Measurements from ENCODE around the gene NFATC1.
"Not testable (repeated sequence)": the region's sequence is repeated elsewhere in the genome, so short reads cannot be mapped to it uniquely, and the experiment has no call there.

The NFATC1 gene

DNA sequence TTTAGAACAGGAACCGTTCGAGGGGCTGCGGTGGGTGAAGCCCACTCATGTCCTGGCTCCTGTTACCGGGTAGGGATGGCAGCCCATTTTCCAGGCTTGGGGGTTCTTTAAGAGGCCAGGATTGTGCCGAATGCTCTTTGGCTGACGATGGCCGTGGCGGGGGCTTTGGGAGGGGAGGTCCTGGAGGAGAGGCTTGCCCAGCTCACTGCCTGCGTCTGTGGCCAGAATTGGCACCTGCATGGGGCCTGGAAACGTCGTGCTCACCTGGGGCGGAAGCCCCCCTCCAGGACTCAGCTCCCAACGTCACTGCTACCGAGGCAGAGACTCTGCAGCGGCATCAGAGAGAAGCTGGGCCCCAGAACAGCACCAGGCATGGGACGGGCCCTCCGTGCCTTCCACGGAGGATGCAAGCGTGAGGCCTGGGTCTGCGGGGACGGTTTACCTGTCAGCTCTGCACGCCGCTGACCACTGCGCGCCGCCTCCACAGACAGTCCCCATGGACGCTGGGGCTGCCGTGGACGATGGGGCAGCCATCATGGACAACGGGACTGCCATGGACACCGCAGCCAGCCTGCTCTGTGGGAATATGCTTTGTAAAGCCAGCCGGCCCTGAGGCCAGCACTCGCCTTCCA is 82.9 kb downstream of the NFATC1 start:
- in situ Hi-C loops (cut with MboI; ENCODE audit: low pct_unique_long_range_greater_than_20kb, low sequenced_read_pairs, unreplicated experiment) = no loop called here
- TF ChIP-seq, protein P1, sequence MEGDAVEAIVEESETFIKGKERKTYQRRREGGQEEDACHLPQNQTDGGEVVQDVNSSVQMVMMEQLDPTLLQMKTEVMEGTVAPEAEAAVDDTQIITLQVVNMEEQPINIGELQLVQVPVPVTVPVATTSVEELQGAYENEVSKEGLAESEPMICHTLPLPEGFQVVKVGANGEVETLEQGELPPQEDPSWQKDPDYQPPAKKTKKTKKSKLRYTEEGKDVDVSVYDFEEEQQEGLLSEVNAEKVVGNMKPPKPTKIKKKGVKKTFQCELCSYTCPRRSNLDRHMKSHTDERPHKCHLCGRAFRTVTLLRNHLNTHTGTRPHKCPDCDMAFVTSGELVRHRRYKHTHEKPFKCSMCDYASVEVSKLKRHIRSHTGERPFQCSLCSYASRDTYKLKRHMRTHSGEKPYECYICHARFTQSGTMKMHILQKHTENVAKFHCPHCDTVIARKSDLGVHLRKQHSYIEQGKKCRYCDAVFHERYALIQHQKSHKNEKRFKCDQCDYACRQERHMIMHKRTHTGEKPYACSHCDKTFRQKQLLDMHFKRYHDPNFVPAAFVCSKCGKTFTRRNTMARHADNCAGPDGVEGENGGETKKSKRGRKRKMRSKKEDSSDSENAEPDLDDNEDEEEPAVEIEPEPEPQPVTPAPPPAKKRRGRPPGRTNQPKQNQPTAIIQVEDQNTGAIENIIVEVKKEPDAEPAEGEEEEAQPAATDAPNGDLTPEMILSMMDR (IDR thresholded peaks at IDR 0.05; ENCODE audit: extremely low read depth, insufficient read depth, missing control alignments) = no peak
- DNase-seq (ENCODE audit: low spot score) = no peak

DNA sequence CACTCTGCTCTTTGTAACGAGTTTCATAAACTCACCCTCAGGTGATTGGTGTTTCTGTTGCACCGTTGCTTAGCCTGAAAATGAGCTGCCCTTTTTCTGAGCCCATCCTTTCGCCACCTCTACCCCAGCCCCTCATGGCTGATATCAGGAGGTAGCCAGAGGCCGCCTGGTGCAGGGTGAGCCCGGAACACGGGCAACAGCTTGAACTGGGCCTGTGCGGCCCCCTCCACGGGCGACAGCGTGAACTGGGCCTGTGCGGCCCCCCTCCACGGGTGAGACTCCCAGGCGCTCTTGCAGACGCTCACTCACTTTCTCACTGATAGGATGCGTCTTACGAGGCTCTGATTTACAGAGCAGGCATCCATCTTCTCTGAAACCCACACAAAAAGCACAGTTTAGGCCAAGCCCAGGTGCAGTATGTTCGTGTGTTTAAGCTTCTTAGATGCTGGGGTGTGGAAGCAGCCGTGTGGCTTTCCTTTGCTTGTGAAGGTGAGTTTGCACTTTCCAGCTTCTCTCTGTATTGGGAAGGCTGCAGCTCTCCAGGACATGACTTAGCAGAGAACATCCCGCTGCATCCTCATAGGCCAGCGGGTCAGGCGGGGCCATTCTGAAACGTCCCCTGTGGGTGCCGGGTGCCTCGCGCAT is 83.5 kb downstream of the NFATC1 start:
- TF ChIP-seq, protein P1 (IDR thresholded peaks at IDR 0.05; ENCODE audit: extremely low read depth, insufficient read depth, missing control alignments) = no peak
- in situ Hi-C loops (cut with MboI; ENCODE audit: low pct_unique_long_range_greater_than_20kb, low sequenced_read_pairs, unreplicated experiment) = no loop called here
- no peak for DNase-seq (ENCODE audit: low spot score)

DNA sequence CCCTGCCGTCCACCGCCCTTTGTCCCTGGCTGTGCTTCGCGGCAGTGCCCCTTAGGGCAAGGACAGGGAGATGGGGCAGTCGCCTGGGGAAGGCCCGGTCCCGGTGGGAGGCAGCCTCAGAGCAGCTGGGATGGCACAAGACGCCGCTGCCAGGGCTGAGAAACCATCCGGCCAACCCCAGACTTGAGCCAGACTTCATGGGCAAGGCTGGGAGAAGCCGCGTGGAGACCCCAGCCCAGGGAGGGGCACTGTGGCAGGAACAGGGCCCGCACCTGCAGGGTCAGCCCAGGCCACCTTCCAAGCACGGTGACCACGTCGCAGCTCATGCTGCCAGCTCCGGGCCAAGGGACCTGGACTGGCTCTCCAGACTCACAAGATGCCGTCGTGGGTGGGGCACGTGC is 84.0 kb downstream of the NFATC1 start:
- in situ Hi-C loops (cut with MboI; ENCODE audit: low pct_unique_long_range_greater_than_20kb, low sequenced_read_pairs, unreplicated experiment) = no loop called here

DNA sequence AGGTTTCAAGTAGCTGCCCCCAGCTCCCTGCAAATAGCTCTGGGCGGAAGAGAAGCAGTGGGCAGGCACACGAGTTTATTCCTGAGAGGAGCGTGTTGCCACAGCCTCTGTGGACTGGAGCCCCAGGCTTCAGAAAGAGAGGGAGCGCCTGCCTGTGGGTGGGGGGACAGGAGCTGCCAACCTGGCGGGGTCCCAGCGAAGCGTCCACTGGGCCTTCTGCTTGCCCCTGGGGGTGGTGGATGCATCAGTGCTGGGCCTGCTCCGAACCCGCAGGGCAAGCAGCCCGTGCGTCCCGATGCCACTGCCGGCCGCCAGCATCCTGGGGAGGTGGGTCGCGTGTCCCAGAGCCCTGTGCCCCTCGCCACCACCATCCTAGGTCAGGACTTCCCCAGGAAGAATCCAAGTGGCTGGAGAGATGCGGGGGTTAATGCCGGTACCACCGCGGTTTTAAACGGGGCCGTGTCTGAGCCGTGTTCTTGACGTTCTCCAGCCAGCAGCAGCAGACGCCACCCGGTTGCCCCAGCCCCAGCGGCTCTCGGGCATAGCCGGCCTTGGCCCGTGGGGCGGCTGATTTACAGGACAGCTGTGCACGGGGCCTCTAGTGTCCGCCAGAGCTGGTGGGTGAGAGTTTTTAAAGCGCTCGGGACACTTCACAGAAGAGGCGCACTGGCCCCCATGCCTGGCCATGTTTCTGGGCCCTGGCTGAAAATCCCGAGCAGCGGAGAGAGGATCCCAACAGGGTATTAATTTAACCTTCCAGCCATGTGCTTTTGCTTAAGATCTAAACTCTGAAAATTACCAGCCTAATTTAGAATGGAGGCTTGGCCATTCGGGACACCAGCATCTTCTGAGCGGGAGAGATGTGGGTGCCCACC is 84.7 kb downstream of the NFATC1 start:
- in situ Hi-C loops (cut with MboI; ENCODE audit: low pct_unique_long_range_greater_than_20kb, low sequenced_read_pairs, unreplicated experiment) = no loop called here
- TF ChIP-seq, protein P1 (IDR thresholded peaks at IDR 0.05; ENCODE audit: extremely low read depth, insufficient read depth, missing control alignments) = no peak
- DNase-seq (ENCODE audit: low spot score) = no peak

More for the DNA sequence above, 84.0 kb downstream of the NFATC1 start:
- no peak for DNase-seq (ENCODE audit: low spot score)
- TF ChIP-seq, protein P1 (IDR thresholded peaks at IDR 0.05; ENCODE audit: extremely low read depth, insufficient read depth, missing control alignments) = no peak

- TF ChIP-seq, protein P1 (IDR thresholded peaks at IDR 0.05; ENCODE audit: extremely low read depth, insufficient read depth, missing control alignments) = no peak
- no peak for DNase-seq (ENCODE audit: low spot score)
- in situ Hi-C loops (cut with MboI; ENCODE audit: low pct_unique_long_range_greater_than_20kb, low sequenced_read_pairs, unreplicated experiment) = no loop called here
Observed at GRCh38 chr18:79481046-79481790, 85.5 kb downstream of the NFATC1 start.

GRCh38 chr18:79483393-79483792 is 87.7 kb downstream of the NFATC1 start:
- DNase-seq (ENCODE audit: low spot score); in situ Hi-C loops (cut with MboI; ENCODE audit: low pct_unique_long_range_greater_than_20kb, low sequenced_read_pairs, unreplicated experiment): not testable (repeated sequence)
